HEK293 (cell line): Measurements from ENCODE around the gene WIPI1.

Experiments used
- CTCF ChIA-PET: fragments of 350-600 bp; formaldehyde crosslinking; extraction: SDS; loops from one replicate; lab custom pipeline; 2021; ENCODE audit warnings: antibody characterized with exemption; lab: Yijun Ruan, JAX
- POLR2A ChIA-PET: fragments of 300-600 bp; formaldehyde crosslinking; extraction: SDS; loops from one replicate; lab custom pipeline; 2020; ENCODE audit warnings: antibody characterized with exemption, inconsistent platforms; lab: Yijun Ruan, JAX
- H3K27ac ChIP-seq: fragments of 200-500 bp; sonication (Bioruptor generic); 2 replicates; pipeline ENCODE4 v1.5.1; 2014; ENCODE audit warnings: low read depth, low read length, control low read depth, inconsistent platforms; ENCODE audit errors: extremely low read depth
- H3K36me3 ChIP-seq, 2 experiments: fragments of 200-500 bp in 1 of 2; sonication (Bioruptor generic) in 1 of 2; 1 replicate in 1 of 2; 2 replicates in 1 of 2; pipeline ENCODE4 v1.5.1; 2014 to 2017; ENCODE audit warnings: inconsistent platforms in 2 of 2, low read length in 2 of 2; ENCODE audit not compliant: control insufficient read depth in 2 of 2, insufficient read depth in 1 of 2
- H3K4me1 ChIP-seq: fragments of 200-500 bp; sonication (Bioruptor generic); 2 replicates; pipeline ENCODE4 v1.5.1; 2014; ENCODE audit warnings: mild to moderate bottlenecking, low read length, inconsistent platforms; ENCODE audit not compliant: control insufficient read depth, insufficient read depth
- H3K4me3 ChIP-seq: 2 replicates; pipeline ENCODE4 v1.5.1; 2011; ENCODE audit warnings: low read depth, mild to moderate bottlenecking, control low read depth, low read length, moderate library complexity
- H3K9me3 ChIP-seq: fragments of 200-500 bp; sonication (Bioruptor generic); 2 replicates; pipeline ENCODE4 v1.5.1; 2014; ENCODE audit warnings: low read depth, low read length, inconsistent platforms; ENCODE audit not compliant: control insufficient read depth, insufficient read depth
- CTCF ChIP-seq: fragments of 450-650 bp; formaldehyde crosslinking; IDR thresholded peaks from 2 replicates; pipeline ENCODE4 v1.5.1; 2016; ENCODE audit warnings: missing biosample characterization, missing genetic modification characterization
- EGR2 ChIP-seq: fragments of 450-650 bp; formaldehyde crosslinking; IDR thresholded peaks from 2 replicates; pipeline ENCODE4 v1.5.1; 2016; ENCODE audit warnings: low read depth, missing biosample characterization, missing genetic modification characterization
- KLF9 ChIP-seq: fragments of 450-650 bp; formaldehyde crosslinking; IDR thresholded peaks from 2 replicates; pipeline ENCODE4 v1.5.1; 2016; ENCODE audit warnings: missing biosample characterization, missing genetic modification characterization, low read depth
- TCF7L2 ChIP-seq: IDR thresholded peaks from 2 replicates; pipeline ENCODE4 v1.6.1; 2011; ENCODE audit warnings: low read depth, mild to moderate bottlenecking, inconsistent platforms, low read length, moderate library complexity, borderline replicate concordance
- ZFHX2 ChIP-seq: fragments of 450-650 bp; formaldehyde crosslinking; conservative IDR thresholded peaks from 2 replicates; pipeline ENCODE4 v1.5.1; 2016; ENCODE audit warnings: missing biosample characterization, missing genetic modification characterization
- ZNF140 ChIP-seq: fragments of 450-650 bp; formaldehyde crosslinking; IDR thresholded peaks from 2 replicates; pipeline ENCODE4 v1.5.1; 2016; ENCODE audit warnings: missing biosample characterization, missing genetic modification characterization
- ZNF174 ChIP-seq: fragments of 450-650 bp; formaldehyde crosslinking; IDR thresholded peaks from 2 replicates; pipeline ENCODE4 v1.5.0; 2017; ENCODE audit warnings: missing biosample characterization, mild to moderate bottlenecking, missing genetic modification characterization
- ZNF221 ChIP-seq: fragments of 450-650 bp; formaldehyde crosslinking; IDR thresholded peaks from 2 replicates; pipeline ENCODE4 v1.5.1; 2017; ENCODE audit warnings: missing biosample characterization, missing genetic modification characterization, borderline replicate concordance
- ZNF223 ChIP-seq: fragments of 450-650 bp; formaldehyde crosslinking; IDR thresholded peaks from 2 replicates; pipeline ENCODE4 v1.5.1; 2016; ENCODE audit warnings: missing biosample characterization, missing genetic modification characterization
- ZNF23 ChIP-seq: fragments of 450-650 bp; formaldehyde crosslinking; IDR thresholded peaks from 2 replicates; pipeline ENCODE4 v1.5.1; 2016; ENCODE audit warnings: missing biosample characterization, missing genetic modification characterization, borderline replicate concordance
- ZNF302 ChIP-seq: fragments of 450-650 bp; formaldehyde crosslinking; IDR thresholded peaks from 2 replicates; pipeline ENCODE4 v1.5.1; 2016; ENCODE audit warnings: missing biosample characterization, missing genetic modification characterization, low read depth
- ZNF324 ChIP-seq: fragments of 450-650 bp; formaldehyde crosslinking; IDR thresholded peaks from 2 replicates; pipeline ENCODE4 v1.5.1; 2016; ENCODE audit warnings: missing biosample characterization, missing genetic modification characterization
- ZNF341 ChIP-seq: fragments of 450-650 bp; formaldehyde crosslinking; IDR thresholded peaks from 2 replicates; pipeline ENCODE4; 2016; ENCODE audit warnings: low read depth, missing biosample characterization, missing genetic modification characterization
- ZNF354C ChIP-seq: fragments of 450-650 bp; formaldehyde crosslinking; IDR thresholded peaks from 2 replicates; pipeline ENCODE4 v1.5.1; 2016; ENCODE audit warnings: missing biosample characterization, missing genetic modification characterization, low read depth, borderline replicate concordance
- ZNF423 ChIP-seq: fragments of 450-650 bp; formaldehyde crosslinking; IDR thresholded peaks from 2 replicates; pipeline ENCODE4 v1.5.1; 2016; ENCODE audit warnings: missing biosample characterization, missing genetic modification characterization
- ZNF433 ChIP-seq: fragments of 450-650 bp; formaldehyde crosslinking; IDR thresholded peaks from 2 replicates; pipeline ENCODE4 v1.5.1; 2016; ENCODE audit warnings: missing biosample characterization, missing genetic modification characterization, low read depth
- ZNF626 ChIP-seq: fragments of 450-650 bp; sonication (Bioruptor Pico); formaldehyde crosslinking; IDR thresholded peaks from 2 replicates; pipeline ENCODE4 v1.5.1; 2018; ENCODE audit warnings: missing biosample characterization, missing genetic modification characterization, inconsistent platforms
- ZNF645 ChIP-seq: fragments of 450-650 bp; formaldehyde crosslinking; IDR thresholded peaks from 2 replicates; pipeline ENCODE4; 2016; ENCODE audit warnings: missing biosample characterization, missing genetic modification characterization
- TF ChIP-seq, protein P1 (sequence below): fragments of 450-650 bp; formaldehyde crosslinking; IDR thresholded peaks from 2 replicates; pipeline ENCODE4 v1.5.1; 2016; ENCODE audit warnings: missing biosample characterization, missing genetic modification characterization

The WIPI1 gene

GRCh38 chr17:68501074-68501473 lies 43.8 kb upstream of the WIPI1 start:
- Histone ChIP-seq H3K27ac (no peak overlapping the region), H3K4me1 (no peaks in the 10 kb centered on the region; the same call in 1 of the 2 replicates), H3K9me3 (no peaks in the 10 kb centered on the region), H3K4me3 (no peak overlapping the region), H3K36me3 (no peaks in the 10 kb centered on the region)
- ChIA-PET POLR2A (interaction anchor here (0.6 kb wide), 1 partner anchor 169 kb away, joined by 6 read pairs; no protein-coding TSS in a partner anchor), CTCF (interaction anchor here (0.7 kb wide), 1 partner anchor 1108 kb away, joined by 3 read pairs; no protein-coding TSS in a partner anchor)
- TF ChIP-seq CTCF: no peak
- no peak for TF ChIP-seq KLF9
- TF ChIP-seq, protein P1, sequence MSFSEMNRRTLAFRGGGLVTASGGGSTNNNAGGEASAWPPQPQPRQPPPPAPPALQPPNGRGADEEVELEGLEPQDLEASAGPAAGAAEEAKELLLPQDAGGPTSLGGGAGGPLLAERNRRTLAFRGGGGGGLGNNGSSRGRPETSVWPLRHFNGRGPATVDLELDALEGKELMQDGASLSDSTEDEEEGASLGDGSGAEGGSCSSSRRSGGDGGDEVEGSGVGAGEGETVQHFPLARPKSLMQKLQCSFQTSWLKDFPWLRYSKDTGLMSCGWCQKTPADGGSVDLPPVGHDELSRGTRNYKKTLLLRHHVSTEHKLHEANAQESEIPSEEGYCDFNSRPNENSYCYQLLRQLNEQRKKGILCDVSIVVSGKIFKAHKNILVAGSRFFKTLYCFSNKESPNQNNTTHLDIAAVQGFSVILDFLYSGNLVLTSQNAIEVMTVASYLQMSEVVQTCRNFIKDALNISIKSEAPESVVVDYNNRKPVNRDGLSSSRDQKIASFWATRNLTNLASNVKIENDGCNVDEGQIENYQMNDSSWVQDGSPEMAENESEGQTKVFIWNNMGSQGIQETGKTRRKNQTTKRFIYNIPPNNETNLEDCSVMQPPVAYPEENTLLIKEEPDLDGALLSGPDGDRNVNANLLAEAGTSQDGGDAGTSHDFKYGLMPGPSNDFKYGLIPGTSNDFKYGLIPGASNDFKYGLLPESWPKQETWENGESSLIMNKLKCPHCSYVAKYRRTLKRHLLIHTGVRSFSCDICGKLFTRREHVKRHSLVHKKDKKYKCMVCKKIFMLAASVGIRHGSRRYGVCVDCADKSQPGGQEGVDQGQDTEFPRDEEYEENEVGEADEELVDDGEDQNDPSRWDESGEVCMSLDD (tag by site-specific recombination): no peak
- TF ChIP-seq TCF7L2: no peak
- no peak for TF ChIP-seq ZNF341 (tag by site-specific recombination)
- no peak for TF ChIP-seq ZNF354C (tag by site-specific recombination)
- no peak for TF ChIP-seq ZNF221 (tag by site-specific recombination)
- no peak for TF ChIP-seq ZNF23
- TF ChIP-seq ZNF174: no peak
- TF ChIP-seq ZNF433 (tag by site-specific recombination): no peak
- no peak for TF ChIP-seq ZNF223 (tag by site-specific recombination)
- TF ChIP-seq ZNF626: no peak
- no peak for TF ChIP-seq ZNF324

DNA sequence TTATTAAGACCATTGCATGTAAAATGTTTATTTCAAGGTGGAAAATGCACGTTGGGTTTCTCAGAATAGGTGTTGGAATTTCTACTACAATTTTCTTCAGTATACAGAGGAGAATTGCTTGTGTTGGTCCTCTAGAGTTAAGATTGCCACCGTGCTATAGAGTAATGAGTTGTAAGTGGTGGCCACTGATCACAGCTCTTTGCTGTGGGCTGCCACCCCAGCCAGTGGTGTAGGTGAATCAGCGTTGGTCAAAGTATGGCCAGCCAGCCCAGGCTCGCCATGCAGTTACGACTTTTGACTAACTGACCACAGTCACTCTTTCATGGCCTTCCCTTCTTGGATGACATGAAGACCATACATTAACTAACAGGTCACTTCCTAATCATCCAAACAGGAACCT lies 42.3 kb upstream of the WIPI1 start:
- Histone ChIP-seq H3K27ac (no peak overlapping the region), H3K4me3 (no peak overlapping the region), H3K9me3 (no peaks in the 10 kb centered on the region), H3K4me1 (no peaks in the 10 kb centered on the region; the same call in 1 of the 2 replicates), H3K36me3 (no peaks in the 10 kb centered on the region)
- POLR2A ChIA-PET: no interaction called here
- CTCF ChIA-PET: no interaction called here
- TF ChIP-seq ZNF423 (tag by site-specific recombination) (no peak), ZNF645 (no peak), ZNF302 (no peak)

- TF ChIP-seq ZNF302 (no peak), ZNF140 (tag by site-specific recombination) (no peak), ZFHX2 (tag by site-specific recombination) (peak; percentile 25), EGR2 (tag by site-specific recombination) (0 out of 2 replicates have a peak, but pooled peaks have one; percentile 23)
- Histone ChIP-seq H3K4me3 (no peak overlapping the region), H3K36me3 (no peaks in the 10 kb centered on the region), H3K27ac (no peak overlapping the region), H3K4me1 (no peaks in the 10 kb centered on the region; the same call in 1 of the 2 replicates), H3K9me3 (no peaks in the 10 kb centered on the region)
- CTCF ChIA-PET: interaction anchor here (0.6 to 0.9 kb wide), 3 partner anchors 11 to 285 kb away, joined by 3 read pairs; no protein-coding TSS in a partner anchor
- POLR2A ChIA-PET: no interaction called here
These were observed 41.4 kb upstream of the WIPI1 start for GRCh38 chr17:68498479-68499326.
